Astrocyte (in vitro differentiated cells and primary cell): ENCODE measurements around the gene JAZF1.

Source experiments
- EZH2 ChIP-seq: IDR thresholded peaks from 2 replicates; pipeline ENCODE4 v1.6.1; 2012; ENCODE audit warnings: mild to moderate bottlenecking, low read length, inconsistent platforms; ENCODE audit not compliant: insufficient read depth
- TF ChIP-seq, protein P1 (sequence below): IDR thresholded peaks from 2 replicates; pipeline ENCODE4 v1.5.1; 2011; ENCODE audit warnings: low read depth, mild to moderate bottlenecking, inconsistent platforms, low read length, moderate library complexity; ENCODE audit not compliant: insufficient read depth

DNA sequence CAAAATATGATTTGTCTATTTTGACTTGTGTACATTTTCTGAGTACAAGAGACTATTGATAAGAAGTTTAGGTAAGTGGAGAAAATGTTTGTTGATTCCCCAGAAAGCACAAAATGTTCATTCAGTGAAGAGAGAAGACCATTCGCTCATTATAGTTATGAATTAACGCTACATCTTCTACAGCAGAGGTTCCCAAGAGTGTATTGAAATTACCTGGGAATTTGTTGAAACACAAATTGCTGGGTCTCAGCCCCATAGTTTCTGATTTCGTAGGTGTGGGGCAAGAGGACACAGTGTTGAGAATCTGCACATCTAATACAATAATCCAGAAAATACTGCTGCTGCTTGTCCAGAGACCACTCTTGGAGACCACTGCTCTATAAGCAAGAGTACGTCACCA lies 24.2 kb downstream of the JAZF1 start:
- TF ChIP-seq, protein P1, sequence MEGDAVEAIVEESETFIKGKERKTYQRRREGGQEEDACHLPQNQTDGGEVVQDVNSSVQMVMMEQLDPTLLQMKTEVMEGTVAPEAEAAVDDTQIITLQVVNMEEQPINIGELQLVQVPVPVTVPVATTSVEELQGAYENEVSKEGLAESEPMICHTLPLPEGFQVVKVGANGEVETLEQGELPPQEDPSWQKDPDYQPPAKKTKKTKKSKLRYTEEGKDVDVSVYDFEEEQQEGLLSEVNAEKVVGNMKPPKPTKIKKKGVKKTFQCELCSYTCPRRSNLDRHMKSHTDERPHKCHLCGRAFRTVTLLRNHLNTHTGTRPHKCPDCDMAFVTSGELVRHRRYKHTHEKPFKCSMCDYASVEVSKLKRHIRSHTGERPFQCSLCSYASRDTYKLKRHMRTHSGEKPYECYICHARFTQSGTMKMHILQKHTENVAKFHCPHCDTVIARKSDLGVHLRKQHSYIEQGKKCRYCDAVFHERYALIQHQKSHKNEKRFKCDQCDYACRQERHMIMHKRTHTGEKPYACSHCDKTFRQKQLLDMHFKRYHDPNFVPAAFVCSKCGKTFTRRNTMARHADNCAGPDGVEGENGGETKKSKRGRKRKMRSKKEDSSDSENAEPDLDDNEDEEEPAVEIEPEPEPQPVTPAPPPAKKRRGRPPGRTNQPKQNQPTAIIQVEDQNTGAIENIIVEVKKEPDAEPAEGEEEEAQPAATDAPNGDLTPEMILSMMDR, result no peak
- no peak for TF ChIP-seq EZH2
